ENCODE measurements around the gene DHRS11. TPM values are rescaled to one million over a fixed set of nuclear protein-coding genes. Genes with fewer than 3 reads are reported as not detected.
A peak's percentile ranks its signal among the peaks of the same experiment; 100 is the strongest.

DHRS11 gene
- total RNA-seq, 2 experiments from 2014 or later = 7.2 to 13.9 TPM

DNA sequence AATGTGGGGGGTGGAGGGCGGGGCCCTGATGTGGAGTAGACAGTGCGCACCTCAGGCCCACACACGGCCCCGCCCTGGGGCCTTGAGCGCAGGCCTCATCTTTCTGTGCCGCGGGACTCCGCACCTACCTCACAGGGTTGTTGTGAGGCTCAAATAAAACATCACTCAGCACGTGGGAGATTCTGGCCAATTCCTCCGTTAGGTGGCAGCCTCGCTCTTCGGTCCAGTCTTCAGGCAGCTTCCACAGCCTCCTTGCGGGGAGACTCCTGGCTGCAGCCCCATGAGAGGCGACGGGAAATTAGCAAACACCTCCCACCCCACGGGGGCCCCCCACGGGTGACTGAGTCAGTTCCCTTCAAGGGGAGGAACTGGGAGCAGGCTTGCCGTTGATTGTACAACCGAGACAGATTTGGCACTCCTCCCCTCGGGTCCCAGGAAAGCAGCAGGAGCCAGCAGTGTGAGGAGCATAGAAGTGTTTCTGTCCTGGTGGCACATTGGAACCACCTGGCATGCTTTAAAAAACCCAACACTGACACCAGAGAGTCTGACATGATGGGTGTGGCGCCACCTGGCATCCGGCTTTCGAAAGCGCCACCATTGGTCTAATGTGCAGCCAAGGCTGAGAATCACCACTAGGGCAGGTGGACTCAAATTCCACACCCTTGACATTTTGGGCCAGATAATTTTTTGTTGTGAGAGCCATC lies 17.3 kb downstream of the DHRS11 start:
- CTCF ChIA-PET (ENCODE audit: unreplicated experiment) = interaction anchor here (0.6 kb wide), 1 partner anchor 451 kb away, joined by 4 read pairs; no protein-coding TSS in a partner anchor
- Histone ChIP-seq H3K4me3 (ENCODE audit: low read depth, low read length, poor library complexity, severe bottlenecking) (no peak overlapping the region), H3K4me2 (ENCODE audit: low read length) (peak overlapping the region; percentile 40; the same call in 1 of the 2 replicates), H3K9me2 (ENCODE audit: insufficient read depth, low read length) (no peaks in the 10 kb centered on the region), H3K27ac (ENCODE audit: low read depth, low read length, poor library complexity, severe bottlenecking) (no peak overlapping the region), H3K36me3 (ENCODE audit: insufficient read depth, low read length) (peaks cover 39% of the 10 kb centered on the region), H3K9me3 (ENCODE audit: low read length) (no peaks in the 10 kb centered on the region), H2AFZ (ENCODE audit: low read length) (no peak overlapping the region), H3K79me2 (ENCODE audit: insufficient read depth, low read depth, low read length) (peaks cover 19% of the 10 kb centered on the region), H3K4me1 (ENCODE audit: insufficient read depth, low read length, poor library complexity, severe bottlenecking) (peaks cover 20% of the 10 kb centered on the region), H4K20me1 (ENCODE audit: insufficient read depth, low read length) (peaks cover 15% of the 10 kb centered on the region)
- no TSS peak for BruUV-seq (replicated peaks)
- TF ChIP-seq, protein P1, sequence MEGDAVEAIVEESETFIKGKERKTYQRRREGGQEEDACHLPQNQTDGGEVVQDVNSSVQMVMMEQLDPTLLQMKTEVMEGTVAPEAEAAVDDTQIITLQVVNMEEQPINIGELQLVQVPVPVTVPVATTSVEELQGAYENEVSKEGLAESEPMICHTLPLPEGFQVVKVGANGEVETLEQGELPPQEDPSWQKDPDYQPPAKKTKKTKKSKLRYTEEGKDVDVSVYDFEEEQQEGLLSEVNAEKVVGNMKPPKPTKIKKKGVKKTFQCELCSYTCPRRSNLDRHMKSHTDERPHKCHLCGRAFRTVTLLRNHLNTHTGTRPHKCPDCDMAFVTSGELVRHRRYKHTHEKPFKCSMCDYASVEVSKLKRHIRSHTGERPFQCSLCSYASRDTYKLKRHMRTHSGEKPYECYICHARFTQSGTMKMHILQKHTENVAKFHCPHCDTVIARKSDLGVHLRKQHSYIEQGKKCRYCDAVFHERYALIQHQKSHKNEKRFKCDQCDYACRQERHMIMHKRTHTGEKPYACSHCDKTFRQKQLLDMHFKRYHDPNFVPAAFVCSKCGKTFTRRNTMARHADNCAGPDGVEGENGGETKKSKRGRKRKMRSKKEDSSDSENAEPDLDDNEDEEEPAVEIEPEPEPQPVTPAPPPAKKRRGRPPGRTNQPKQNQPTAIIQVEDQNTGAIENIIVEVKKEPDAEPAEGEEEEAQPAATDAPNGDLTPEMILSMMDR (conservative IDR thresholded peaks at IDR 0.05; ENCODE audit: low read length) = peak; percentile 70
- TF ChIP-seq EZH2phosphoT487 (IDR thresholded peaks at IDR 0.05; ENCODE audit: borderline replicate concordance, low read depth, low read length) = no peak
- peak; percentile 49 for DNase-seq (ENCODE audit: low spot score)
- POLR2A ChIA-PET = no interaction called here
- intact Hi-C loops (cut with micrococcal nuclease; ENCODE audit: unreplicated experiment) = loop anchor here (10.0 kb wide), 2 partner anchors 766 to 996 kb away; partner anchors contain the start of genes C17orf78 and SYNRG

- H3K4me1 ChIP-seq (ENCODE audit: insufficient read depth, low read length, poor library complexity, severe bottlenecking) = peaks cover 16% of the 10 kb centered on the region
- no TSS peak for BruUV-seq (replicated peaks)
- H3K9me3 ChIP-seq (ENCODE audit: low read length) = no peaks in the 10 kb centered on the region
- no peak for DNase-seq (ENCODE audit: low spot score)
- intact Hi-C loops (cut with micrococcal nuclease; ENCODE audit: unreplicated experiment) = loop anchor here (10.0 kb wide), 2 partner anchors 765 to 995 kb away; partner anchors contain the start of genes C17orf78 and SYNRG
- H3K9me2 ChIP-seq (ENCODE audit: insufficient read depth, low read length) = no peaks in the 10 kb centered on the region
- no peak overlapping the region for H2AFZ ChIP-seq (ENCODE audit: low read length)
- no peak overlapping the region for H3K27ac ChIP-seq (ENCODE audit: low read depth, low read length, poor library complexity, severe bottlenecking)
- TF ChIP-seq EZH2phosphoT487 (IDR thresholded peaks at IDR 0.05; ENCODE audit: borderline replicate concordance, low read depth, low read length) = no peak
- TF ChIP-seq, protein P1 (conservative IDR thresholded peaks at IDR 0.05; ENCODE audit: low read length) = peak; percentile 50; the same call in 1 of the 2 replicates
- no peak overlapping the region for H3K4me3 ChIP-seq (ENCODE audit: low read depth, low read length, poor library complexity, severe bottlenecking)
- ChIA-PET POLR2A (no interaction called here), CTCF (ENCODE audit: unreplicated experiment) (no interaction called here)
- H3K79me2 ChIP-seq (ENCODE audit: insufficient read depth, low read depth, low read length) = peaks cover 14% of the 10 kb centered on the region; the same call in 1 of the 2 replicates
- H3K4me2 ChIP-seq (ENCODE audit: low read length) = no peak overlapping the region
- H3K36me3 ChIP-seq (ENCODE audit: insufficient read depth, low read length) = peaks cover 33% of the 10 kb centered on the region; the same call in 1 of the 2 replicates
- peaks cover 11% of the 10 kb centered on the region; the same call in 1 of the 2 replicates for H4K20me1 ChIP-seq (ENCODE audit: insufficient read depth, low read length)
Measured at GRCh38 chr17:36609498-36609862, 17.8 kb downstream of the DHRS11 start.

DNA sequence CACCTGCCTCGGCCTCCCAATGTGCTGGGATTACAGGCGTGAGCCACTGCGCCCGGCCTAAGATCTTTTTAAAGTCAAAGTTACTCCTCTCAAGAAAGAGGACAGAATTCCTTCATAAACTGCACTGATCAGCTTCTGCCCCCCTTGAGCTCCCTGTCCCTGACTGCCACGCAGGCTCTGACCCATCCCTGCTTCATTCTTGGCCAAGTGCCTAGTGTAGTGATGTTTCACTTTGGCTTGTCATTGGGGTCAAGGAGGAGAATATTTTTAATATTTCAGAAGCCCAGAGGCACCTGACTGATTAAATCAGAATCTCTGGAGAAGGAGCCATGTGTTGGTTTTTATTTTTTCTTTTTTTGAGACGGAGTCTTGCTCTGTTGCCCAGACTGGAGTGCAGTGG lies 18.8 kb downstream of the DHRS11 start:
- Histone ChIP-seq H4K20me1 (ENCODE audit: insufficient read depth, low read length) (peaks cover 11% of the 10 kb centered on the region; the same call in 1 of the 2 replicates), H3K9me3 (ENCODE audit: low read length) (no peaks in the 10 kb centered on the region), H2AFZ (ENCODE audit: low read length) (no peak overlapping the region), H3K9me2 (ENCODE audit: insufficient read depth, low read length) (no peaks in the 10 kb centered on the region), H3K27ac (ENCODE audit: low read depth, low read length, poor library complexity, severe bottlenecking) (no peak overlapping the region), H3K36me3 (ENCODE audit: insufficient read depth, low read length) (peaks cover 27% of the 10 kb centered on the region; the same call in 1 of the 2 replicates), H3K4me2 (ENCODE audit: low read length) (no peak overlapping the region), H3K4me3 (ENCODE audit: low read depth, low read length, poor library complexity, severe bottlenecking) (no peak overlapping the region), H3K79me2 (ENCODE audit: insufficient read depth, low read depth, low read length) (peaks cover 5% of the 10 kb centered on the region; the same call in 1 of the 2 replicates), H3K4me1 (ENCODE audit: insufficient read depth, low read length, poor library complexity, severe bottlenecking) (peaks cover 15% of the 10 kb centered on the region)
- TF ChIP-seq EZH2phosphoT487 (IDR thresholded peaks at IDR 0.05; ENCODE audit: borderline replicate concordance, low read depth, low read length) = no peak
- TF ChIP-seq, protein P1 (conservative IDR thresholded peaks at IDR 0.05; ENCODE audit: low read length) = no peak
- ChIA-PET CTCF (ENCODE audit: unreplicated experiment) (no interaction called here), POLR2A (interaction anchor here (1.9 kb wide), 1 partner anchor 8 kb away, joined by 6 read pairs; the partner anchor contains the start of gene MRM1)
- BruUV-seq (replicated peaks) = no TSS peak
- no peak for DNase-seq (ENCODE audit: low spot score)
- intact Hi-C loops (cut with micrococcal nuclease; ENCODE audit: unreplicated experiment) = no loop called here
